HK-2 (cell line): ENCODE results near the gene NHLH1.

Experiments used
- DNase-seq: peaks from one replicate; pipeline ENCODE4 v3.0.0-alpha.2; 2018; ENCODE audit not compliant: unreplicated experiment

NHLH1 gene

DNA sequence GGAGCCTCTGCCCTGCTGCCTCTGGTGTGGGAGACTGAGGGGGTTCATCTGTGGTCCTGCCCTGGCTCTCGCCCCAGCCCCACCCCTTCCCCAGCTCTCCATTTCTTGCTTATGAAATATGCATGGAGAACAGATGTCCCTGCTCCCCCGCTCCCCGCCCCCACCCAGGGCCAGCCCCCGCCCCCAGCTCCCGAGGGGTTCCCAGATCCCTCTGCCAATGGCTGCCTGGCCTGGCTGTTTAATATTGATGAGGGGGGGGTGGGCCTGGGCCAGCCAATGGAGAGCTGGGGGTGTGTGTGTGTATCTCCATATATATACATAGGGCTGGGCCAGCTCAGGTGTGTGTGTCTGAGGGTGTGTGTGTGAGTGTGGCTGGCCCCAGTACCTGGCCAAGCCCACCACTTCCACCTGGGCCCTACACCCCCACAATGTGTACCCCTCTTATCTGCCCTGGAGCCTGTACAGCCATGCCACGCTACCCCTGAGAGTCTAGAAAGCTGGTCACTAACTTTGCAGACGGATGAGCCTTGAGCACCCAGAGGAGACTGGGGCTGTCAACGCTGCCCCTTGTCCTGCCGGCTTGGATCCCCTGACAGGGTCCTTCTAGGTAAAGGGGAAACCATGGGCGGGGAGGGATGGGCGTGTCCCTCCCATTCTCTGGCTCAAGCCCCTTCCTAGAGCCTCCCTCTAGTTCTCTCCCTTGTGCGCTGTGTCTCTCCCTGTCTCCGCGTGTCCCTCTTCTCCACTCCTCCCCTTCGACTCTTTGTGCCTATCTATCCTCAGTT lies at the start of gene NHLH1:
Gene NHLH1 (plus strand): TSS at position 341 of the 785 bp plus-strand sequence. CDS start 3,661 bp downstream, outside the sequence.
- no peak for DNase-seq

DNA sequence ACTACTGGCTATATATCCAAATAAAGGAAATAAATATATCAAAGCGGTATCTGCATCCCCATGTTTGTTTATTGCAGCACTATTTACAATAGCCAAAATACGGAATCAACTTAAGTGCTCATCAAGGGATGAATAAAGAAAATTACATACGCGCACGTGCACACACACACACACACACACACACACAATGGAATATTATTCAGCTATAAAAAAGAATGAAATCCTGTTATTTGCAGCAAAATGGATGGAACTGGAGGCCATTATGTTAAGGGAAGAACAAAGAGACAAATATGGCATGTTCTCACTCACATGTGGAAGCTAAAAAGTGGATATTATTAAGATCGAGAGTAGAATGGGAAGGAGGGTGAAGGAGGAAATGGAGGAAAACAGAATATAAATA lies 44.0 kb upstream of the NHLH1 start:
- no peak for DNase-seq

DNA sequence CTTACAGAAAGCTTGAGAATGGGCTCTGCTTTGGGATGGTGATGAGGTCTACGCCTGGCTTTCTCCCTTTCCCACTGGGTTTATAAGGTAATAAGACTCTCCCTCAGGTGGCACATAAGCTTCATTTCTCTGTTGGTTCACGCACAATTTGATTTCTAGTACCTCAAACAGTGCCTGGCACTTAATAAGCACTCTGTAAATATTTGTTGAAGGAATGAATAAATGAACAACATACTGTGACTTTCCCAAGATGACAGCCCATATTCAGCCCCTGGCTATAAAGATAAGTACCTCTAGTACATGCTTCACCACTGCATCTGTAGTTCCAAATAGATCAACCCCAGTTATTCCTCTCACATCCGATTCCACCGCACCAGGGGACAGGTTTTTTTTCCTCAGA lies 41.6 kb upstream of the NHLH1 start:
- DNase-seq: no peak

DNA sequence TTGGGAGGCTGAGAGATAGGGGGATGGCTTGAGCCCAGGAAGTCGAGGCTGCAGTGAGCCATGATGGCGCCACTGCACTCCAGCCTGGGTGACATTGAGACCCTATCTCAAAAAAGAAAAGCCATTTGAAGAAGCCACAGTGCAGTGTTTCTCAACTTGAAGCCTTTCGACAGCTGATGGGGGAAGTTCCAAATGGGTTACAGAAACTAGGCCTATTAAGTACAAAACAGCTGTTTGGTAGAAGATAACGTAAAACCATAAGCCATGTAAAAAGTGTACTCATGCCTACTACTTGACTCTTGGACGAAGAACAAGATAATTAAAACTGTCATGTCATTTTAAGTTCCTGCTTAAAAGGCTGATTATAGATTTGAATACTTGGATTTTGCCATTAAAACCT lies 40.5 kb upstream of the NHLH1 start:
- no peak for DNase-seq

DNA sequence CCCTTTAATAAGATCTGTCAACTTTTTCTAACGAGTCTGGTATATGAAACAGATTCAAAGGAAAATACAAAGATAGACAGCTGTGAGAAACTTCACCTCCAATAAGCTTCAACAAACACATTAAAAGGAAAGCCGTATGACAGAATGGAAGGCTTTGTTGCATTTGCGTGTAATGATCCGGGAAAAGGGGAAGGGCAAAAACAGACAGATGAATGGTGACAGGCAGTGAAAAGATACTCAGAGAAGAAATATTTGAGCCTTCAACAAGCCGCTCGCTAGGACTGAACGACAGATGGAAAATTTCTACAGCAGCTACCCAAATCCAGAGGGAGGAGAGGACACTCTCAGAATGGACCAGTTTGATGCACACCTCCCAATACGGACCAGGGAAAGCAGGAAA lies 38.7 kb upstream of the NHLH1 start:
- DNase-seq: no peak

DNA sequence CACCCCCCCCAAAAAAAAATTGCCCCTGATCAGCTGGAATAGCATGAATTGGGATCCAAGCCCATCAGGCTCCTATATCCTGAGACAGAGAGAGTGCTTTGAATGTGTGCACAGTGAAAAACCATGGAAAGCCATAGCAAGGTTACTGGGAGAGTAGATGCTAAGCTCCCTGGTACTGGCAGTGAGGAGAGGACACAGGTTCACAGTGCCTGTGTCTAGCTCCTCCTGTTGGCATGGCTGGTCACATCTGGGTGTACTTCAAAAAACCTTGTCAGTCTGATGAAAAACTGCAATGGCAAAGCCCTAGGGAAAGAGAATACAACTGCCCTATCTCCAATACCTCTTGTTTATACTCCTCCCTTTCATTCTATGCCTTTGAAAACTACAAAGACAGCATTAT lies 36.8 kb upstream of the NHLH1 start:
- DNase-seq: no peak

DNA sequence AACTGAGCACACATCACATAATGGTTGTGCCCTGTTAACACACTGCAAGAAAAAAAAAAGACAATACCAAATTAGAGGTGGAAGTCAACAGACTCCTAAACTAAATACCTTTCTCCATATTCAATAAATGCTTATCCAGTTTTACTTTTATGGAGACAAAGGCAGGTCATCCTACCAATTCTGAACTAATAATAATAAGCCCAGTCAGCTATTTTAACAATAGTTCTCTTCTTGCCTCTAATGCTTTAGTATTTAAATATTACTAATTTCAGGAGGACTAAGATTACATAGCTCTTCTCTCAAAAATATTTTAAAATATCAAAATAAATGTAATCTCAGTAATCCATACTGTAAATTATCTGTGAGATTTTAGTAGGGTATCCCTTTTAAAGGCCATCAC lies 34.4 kb upstream of the NHLH1 start:
- no peak for DNase-seq

DNA sequence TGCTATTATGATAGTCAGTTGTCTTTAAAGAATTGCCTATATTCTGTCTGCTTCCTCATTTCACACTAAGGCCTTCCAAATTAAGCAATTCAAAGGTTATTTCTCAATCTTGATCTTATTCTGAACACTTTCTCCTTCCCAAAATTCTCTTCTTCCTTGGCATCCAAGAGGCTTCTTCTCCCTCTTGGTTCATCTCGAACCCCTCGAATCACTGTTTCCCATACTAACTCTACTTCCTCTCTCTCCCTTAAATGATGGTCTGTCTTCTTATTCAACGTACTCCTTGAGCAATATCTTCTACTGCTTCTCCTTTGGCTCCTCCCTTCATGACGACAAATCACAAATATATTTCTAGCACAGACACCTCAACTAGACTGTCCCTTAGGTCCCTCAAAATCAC lies 28.3 kb upstream of the NHLH1 start:
- no peak for DNase-seq

DNA sequence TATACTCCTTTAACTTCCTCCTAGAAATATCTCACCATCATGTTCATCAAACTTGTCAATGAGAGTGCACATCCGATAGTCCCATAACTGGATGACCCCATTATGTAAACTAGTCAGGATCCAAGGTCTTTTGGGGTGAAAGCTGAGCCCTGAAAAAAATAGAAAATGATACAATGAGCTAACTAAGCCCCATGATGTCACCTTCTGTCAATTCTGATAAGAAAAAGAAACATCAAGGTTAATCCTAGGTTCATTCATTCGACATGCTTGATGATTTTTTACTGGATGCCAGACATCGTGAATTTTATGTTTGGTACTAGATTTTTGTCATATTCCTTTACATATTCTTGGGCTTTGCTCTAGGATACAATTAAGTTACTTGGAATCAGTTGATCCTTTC lies 26.7 kb upstream of the NHLH1 start:
- no peak for DNase-seq

DNA sequence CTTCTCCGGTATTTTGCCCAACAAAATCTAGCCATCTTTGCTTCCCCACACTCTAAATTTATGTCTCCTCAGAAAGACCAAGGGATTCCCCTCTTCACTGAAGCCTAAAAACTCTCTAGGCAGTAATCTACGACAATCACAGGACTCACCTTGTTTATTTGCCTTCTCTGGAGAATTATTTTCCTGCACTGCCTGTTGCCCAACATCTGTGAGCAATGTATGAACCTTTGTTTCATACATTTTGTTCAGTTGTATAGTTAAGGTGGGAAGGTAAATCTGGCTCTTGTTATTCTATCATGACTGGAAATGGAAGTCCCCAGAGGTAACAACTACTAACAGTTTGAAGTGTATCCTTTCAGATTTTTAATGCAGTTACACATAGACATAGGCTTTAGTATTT lies 26.0 kb upstream of the NHLH1 start:
- DNase-seq: no peak

DNA sequence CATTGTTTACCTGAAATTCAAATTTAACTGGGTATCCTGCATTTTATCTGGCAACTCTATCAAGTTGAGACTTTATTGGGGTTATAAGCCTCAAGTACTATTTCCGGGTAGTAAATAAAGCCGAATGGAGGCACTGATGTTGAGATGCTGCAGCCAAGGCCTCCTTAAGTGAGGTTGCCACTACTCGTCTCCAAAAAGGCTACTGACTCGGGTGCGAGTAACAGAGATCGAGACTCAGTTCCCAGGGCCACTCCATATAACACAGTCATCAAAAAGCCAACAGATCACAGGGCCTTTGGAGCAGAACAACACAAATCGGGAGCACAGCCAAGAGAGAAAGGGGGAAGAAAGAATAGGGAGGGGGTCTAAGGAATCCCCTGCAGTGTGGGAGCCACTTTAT lies 24.3 kb upstream of the NHLH1 start:
- no peak for DNase-seq

DNA sequence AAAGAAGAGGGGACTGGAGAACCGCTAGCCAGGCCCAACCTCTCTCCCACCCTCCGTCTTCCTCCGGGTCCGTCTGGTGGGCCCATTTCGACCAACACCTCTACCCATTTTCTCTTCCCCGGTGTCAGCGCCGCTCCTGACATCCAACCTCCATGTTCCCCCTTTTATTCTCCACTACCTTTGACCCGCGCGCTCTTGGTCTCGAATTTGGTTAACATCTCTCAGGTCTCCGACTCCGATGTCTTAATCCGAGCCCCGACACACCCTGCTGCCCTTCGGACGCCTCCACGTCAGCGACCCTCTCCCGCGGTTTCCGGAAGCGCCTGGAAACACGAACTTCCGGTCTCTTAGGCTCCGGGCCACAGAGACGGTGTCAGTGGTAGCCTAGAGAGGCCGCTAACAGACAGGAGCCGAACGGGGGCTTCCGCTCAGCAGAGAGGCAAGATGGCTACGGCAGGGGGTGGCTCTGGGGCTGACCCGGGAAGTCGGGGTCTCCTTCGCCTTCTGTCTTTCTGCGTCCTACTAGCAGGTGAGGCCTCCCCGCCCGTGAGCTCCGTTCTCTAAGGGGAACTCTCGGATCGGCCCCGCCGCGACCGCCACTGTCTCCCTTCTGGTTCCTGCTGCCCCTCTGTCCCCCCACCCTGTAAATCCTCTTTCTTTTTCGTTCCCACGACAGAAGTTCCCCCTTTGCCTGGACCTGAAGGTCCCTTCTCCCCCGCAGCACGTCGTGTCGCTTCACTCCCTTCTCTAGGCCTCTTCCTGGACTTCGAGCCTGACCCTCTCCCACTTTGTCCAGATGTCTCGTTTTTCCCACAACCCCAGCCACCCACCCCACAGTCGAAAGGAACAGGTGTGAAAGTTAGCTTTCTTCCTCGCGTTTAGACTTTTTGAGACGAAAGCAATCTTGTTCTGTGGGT lies 23.7 kb upstream of the NHLH1 start, which contains the start of the genes COPA and NCSTN:
Gene COPA (minus strand): TSS at position 298 of the 917 bp plus-strand sequence. CDS start 80 bp downstream, at position 218.
Gene NCSTN (plus strand): TSS at position 431 of the 917 bp plus-strand sequence. CDS start 14 bp downstream, at position 445.
- peak; percentile 91 for DNase-seq

DNA sequence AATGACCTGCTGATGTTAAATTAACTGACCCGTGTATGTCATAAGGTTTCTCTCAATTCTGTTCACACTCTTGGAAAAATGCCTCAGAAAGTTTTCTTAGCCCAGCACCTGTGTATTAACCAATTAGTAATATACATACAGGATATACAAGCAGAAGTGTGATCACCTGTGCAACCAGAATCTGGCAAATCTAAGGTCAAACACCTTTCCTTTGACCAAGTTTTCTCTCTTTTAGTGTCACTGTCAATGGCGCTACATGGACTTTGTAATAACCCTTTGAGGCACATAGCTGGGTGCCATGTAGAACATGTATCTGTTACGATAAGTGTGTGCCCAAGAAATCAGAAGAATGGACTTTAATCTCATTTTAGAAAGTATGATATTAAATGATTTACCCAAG lies 22.6 kb upstream of the NHLH1 start:
- no peak for DNase-seq

DNA sequence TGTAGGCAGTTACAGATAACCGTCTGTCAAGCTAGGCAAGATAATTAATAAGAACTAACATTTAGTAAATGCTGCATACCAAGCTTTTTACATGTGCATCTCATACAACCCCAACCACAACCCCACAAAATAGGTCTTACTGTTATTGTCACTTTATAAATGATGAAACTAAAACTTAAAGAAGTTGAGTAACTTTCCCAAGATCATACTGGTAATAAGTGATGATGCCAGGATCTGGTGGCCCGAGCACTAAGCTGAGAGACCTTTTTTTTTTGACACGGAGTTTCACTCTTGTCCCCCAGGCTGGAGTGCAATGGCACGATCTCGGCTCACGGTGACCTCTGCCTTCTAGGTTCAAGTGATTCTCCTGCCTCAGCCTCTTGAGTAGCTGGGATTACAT lies 21.9 kb upstream of the NHLH1 start:
- DNase-seq: no peak

DNA sequence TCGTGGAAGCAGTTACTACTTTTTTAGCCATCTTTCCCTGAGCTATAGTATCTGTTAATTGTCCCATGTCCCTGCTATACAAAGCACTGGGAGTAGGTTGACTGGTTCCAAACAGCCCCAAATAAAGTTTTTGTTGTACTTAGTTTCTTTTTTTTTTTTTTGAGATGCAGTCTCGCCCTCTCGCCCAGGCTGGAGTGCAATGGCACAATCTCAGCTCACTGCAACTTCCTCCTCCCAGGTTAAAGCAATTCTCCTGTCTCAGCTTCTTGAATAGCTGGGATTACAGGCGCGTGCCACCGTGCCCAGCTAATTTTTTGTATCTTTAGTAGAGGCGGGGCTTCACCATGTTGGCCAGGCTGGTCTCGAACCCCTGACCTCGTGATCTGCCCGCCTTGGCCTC lies 20.4 kb upstream of the NHLH1 start:
- DNase-seq: no peak

DNA sequence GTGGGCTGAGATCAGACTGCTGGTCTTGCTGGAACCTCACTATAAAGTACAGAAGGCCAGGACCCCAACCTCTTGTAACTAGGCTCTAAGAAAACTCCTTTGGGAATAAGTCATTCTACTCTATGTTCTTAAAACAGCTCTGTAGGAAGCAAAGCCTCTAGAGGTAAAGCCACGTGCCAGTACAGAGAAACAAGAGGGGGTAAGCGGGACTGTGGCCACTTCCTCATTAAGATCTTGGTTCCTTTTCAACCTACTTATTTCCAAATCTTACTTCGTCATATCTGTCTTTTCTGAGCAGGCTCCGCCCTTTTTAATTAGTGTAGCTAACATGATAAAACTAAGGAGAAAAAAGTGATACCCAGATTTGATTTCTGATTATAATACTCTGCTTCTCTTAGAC lies 19.9 kb upstream of the NHLH1 start:
- DNase-seq: no peak

DNA sequence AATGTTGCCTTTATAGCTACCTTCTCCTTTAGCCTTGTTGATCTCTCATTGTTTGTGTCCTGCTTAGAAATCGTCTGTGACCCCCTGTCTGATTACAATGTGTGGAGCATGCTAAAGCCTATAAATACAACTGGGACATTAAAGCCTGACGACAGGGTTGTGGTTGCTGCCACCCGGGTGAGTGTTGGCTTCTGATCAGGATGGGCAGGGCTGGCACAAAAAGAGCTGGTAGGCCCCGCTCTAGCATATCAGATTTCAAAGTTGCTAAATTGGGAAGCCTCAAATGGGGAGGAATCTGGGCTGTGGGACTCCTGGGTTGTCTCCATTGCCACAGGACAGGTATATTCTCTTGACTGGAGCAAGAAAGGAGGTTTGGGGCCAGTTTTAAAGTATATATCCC lies 15.2 kb upstream of the NHLH1 start:
- DNase-seq: no peak

DNA sequence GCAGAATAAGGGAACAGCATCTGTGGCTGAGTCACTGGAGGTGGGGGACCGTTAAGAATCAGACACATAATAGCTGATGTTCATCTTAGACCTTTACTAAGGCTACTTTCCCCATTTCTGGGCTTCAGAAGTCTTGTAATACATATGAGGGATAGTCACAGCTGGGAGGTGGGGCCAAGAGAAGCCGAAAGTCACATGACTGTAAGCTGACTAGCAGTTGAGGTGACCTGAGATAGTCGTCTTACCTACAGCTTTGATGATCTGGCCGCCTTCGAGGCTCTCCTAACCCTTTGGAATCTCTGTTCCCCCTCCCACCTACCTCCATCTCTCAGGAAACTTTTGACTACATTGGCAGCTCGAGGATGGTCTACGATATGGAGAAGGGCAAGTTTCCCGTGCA lies 14.3 kb upstream of the NHLH1 start:
- no peak for DNase-seq

DNA sequence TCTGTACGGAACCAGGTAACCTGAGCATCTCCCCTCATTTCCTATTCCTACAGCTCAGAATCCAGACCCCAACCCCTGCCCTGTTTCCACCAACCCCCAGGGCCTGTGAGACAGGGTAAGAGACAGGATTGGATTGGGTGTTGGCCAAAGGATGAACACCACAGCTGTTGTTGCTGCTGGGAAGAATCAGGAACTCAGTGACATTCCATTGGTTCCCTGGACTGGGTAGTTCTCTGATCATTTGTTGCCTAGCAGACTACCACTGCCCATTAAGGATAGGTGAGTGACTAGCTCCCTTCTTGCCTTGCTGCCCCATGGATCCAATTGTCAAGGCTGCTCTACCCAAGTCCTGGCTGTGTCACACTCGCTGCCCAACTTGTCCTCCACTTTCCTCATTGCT lies 13.6 kb upstream of the NHLH1 start:
- no peak for DNase-seq

DNA sequence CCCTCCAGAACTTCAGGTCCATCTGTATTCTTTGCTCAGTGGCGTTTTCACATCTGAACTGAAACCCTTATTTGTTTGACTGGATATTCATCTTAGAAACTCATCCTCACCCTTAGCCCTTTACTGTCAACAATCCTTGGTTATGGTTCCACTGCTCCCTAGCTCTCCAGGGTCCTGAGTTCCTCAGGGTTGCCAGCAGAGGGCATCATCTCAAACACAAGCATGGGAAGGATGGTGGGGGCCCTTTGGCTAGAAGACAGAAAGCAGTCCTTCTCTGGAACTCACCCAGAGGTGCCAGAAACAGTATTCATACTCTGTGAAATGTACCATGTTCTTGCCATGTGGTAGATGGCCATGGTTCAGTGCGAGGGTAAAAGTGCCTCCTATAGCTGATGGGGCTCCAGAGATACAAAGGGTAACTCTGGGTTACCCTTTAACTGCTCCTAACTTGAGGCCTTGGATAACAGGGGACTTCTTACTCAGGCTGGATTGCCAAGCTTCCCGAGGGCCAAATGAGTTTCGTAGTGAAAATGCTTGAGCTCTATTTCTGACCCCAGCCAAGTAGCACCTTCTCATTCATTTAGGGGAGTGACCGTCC lies 12.4 kb upstream of the NHLH1 start:
- no peak for DNase-seq

DNA sequence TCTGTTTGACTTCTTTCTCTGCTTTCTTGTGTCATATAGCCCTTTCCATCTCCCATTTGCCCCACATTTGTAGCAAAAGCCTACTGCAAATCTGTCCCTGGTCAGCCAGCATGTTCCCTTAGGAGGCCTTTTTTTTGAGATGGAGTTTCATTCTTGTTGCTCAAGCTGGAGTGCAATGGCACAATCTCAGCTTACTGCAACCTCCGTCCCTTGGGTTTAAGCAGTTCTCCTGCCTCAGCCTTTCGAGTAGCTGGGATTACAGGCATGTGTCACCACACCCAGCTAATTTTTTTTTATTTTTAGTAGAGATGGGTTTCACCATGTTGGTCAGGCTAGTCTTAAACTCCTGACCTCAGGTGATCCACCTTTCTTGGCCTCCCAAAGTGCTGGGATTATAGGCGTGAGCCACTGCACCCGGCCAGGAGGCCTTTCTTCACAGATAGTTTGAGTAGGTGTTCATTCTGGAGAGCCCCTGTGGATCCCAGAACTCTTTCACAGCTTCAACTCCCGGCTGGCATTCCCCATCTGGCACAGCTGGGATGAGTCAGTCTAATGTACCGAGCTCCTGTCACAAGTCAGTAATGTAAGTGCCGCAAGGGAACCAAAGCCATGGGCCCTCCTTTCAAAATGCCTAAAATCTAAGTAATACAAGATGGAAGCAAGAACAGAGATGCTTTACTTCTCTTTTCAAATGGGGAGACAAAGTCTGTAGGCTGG lies 9.4 kb upstream of the NHLH1 start:
- DNase-seq: no peak

DNA sequence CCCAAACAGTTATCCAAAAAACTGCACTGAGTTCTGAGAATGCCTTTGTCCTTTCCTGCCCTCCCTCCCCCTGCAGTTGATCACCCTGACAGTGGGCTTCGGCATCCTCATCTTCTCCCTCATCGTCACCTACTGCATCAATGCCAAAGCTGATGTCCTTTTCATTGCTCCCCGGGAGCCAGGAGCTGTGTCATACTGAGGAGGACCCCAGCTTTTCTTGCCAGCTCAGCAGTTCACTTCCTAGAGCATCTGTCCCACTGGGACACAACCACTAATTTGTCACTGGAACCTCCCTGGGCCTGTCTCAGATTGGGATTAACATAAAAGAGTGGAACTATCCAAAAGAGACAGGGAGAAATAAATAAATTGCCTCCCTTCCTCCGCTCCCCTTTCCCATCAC lies 8.8 kb upstream of the NHLH1 start:
- DNase-seq: no peak
